Measurements from ENCODE around the gene CD37.

DNA sequence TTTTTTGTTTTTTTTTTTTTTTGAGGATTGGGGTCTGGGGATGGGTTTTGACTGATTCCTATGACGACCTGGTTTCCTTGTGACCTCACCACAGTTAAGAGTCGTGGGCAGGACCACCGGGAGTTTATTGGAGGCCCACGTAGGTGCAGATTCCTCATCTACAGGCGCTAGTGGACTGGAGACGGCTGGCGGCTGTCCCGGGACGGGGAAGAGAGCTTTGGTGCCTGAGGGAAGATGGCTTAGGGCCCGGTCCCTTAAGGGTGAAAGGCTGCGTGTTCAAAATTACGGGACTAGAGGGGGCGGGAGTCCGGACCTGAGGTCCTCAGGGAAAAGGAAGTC lies 27.7 kb downstream of the CD37 start:
- TF ChIP-seq, protein P1, sequence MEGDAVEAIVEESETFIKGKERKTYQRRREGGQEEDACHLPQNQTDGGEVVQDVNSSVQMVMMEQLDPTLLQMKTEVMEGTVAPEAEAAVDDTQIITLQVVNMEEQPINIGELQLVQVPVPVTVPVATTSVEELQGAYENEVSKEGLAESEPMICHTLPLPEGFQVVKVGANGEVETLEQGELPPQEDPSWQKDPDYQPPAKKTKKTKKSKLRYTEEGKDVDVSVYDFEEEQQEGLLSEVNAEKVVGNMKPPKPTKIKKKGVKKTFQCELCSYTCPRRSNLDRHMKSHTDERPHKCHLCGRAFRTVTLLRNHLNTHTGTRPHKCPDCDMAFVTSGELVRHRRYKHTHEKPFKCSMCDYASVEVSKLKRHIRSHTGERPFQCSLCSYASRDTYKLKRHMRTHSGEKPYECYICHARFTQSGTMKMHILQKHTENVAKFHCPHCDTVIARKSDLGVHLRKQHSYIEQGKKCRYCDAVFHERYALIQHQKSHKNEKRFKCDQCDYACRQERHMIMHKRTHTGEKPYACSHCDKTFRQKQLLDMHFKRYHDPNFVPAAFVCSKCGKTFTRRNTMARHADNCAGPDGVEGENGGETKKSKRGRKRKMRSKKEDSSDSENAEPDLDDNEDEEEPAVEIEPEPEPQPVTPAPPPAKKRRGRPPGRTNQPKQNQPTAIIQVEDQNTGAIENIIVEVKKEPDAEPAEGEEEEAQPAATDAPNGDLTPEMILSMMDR (conservative IDR thresholded peaks at IDR 0.05; ENCODE audit: low read depth in 2 of 2): no peak
- TF ChIP-seq POLR2AphosphoS5 (IDR thresholded peaks at IDR 0.05; ENCODE audit: low read depth) (no peak), EZH2phosphoT487 (IDR thresholded peaks at IDR 0.05; ENCODE audit: unreplicated experiment) (no peak), STAT1 (IDR thresholded peaks at IDR 0.05; ENCODE audit: unreplicated experiment) (no peak), EZH2 (IDR thresholded peaks at IDR 0.05; ENCODE audit: low read depth, unreplicated experiment) (no peak), ZNF114 (CRISPR knock-in tag; IDR thresholded peaks at IDR 0.05) (no peak), CREB1 (CRISPR knock-in tag; IDR thresholded peaks at IDR 0.05; ENCODE audit: low read depth) (no peak)
- TF ChIP-seq, protein P2, sequence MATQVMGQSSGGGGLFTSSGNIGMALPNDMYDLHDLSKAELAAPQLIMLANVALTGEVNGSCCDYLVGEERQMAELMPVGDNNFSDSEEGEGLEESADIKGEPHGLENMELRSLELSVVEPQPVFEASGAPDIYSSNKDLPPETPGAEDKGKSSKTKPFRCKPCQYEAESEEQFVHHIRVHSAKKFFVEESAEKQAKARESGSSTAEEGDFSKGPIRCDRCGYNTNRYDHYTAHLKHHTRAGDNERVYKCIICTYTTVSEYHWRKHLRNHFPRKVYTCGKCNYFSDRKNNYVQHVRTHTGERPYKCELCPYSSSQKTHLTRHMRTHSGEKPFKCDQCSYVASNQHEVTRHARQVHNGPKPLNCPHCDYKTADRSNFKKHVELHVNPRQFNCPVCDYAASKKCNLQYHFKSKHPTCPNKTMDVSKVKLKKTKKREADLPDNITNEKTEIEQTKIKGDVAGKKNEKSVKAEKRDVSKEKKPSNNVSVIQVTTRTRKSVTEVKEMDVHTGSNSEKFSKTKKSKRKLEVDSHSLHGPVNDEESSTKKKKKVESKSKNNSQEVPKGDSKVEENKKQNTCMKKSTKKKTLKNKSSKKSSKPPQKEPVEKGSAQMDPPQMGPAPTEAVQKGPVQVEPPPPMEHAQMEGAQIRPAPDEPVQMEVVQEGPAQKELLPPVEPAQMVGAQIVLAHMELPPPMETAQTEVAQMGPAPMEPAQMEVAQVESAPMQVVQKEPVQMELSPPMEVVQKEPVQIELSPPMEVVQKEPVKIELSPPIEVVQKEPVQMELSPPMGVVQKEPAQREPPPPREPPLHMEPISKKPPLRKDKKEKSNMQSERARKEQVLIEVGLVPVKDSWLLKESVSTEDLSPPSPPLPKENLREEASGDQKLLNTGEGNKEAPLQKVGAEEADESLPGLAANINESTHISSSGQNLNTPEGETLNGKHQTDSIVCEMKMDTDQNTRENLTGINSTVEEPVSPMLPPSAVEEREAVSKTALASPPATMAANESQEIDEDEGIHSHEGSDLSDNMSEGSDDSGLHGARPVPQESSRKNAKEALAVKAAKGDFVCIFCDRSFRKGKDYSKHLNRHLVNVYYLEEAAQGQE (IDR thresholded peaks at IDR 0.05; ENCODE audit: unreplicated experiment): no peak

Measured in GM23338 (cell line).